HG03457 (cell line): ENCODE measurements around the gene CDKN1B.

Source experiments
- ATAC-seq: cut with Tn5 transposase; IDR thresholded peaks from one replicate; pipeline ENCODE4 v1.9.1; 2021; ENCODE audit warnings: moderate number of reproducible peaks; ENCODE audit not compliant: unreplicated experiment

The CDKN1B gene

DNA sequence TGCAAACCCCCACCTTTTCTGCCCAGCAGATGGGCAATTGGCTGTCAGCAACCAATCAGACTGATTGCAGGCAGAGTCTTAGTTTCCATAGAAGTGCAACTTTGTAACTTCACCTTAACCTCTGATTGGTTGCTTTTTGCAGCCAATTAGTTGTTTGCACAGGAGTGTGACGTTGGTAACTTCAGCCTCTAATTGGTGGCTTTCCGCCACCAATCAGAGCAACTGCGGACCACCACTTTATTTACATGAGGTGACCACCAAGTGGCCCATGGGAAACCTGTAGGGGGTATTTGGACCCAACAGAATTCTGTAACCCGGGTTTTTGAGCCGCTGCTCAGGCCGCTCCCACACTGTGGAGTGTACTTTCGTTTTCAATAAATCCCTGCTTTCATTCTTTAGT lies 32.3 kb downstream of the CDKN1B start:
- ATAC-seq: no peak

DNA sequence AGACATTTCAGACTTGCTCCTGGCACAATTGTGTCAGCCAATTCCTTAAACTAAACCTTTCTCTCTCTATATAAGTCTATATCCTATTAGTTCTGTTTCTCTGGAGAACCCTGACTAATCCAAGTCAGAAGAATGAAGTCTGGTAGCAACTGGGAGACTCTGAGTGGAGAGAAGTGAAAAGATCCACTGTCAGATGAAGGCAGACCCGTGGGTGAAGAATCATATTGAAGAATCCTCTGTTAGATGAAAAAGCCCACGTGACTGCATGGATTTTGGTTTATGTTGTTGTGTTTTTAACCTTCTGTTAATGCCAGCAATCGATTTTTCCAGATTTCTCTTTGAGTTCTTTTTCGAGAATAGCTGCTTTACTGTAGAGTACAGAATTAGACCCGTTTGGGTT lies 38.8 kb downstream of the CDKN1B start:
- ATAC-seq: no peak

DNA sequence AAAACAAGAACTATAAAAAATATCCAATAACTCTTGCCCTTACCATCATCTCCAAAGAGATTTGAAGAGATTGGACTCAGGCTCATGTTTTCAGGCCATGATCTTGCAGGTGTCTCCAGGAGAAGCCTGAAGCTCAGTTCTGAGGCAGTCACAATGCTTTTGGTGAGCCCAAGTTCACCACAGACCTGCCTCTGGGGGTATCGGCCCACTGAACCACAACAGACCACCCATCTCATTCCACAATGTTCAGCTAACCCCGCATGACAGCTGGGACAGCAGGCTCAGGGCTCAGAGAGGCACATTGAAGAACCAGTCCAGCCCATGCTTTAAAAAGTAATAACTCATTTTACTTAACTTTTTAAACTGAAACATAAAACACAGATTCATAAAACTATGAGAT lies 40.0 kb downstream of the CDKN1B start:
- ATAC-seq: no peak

DNA sequence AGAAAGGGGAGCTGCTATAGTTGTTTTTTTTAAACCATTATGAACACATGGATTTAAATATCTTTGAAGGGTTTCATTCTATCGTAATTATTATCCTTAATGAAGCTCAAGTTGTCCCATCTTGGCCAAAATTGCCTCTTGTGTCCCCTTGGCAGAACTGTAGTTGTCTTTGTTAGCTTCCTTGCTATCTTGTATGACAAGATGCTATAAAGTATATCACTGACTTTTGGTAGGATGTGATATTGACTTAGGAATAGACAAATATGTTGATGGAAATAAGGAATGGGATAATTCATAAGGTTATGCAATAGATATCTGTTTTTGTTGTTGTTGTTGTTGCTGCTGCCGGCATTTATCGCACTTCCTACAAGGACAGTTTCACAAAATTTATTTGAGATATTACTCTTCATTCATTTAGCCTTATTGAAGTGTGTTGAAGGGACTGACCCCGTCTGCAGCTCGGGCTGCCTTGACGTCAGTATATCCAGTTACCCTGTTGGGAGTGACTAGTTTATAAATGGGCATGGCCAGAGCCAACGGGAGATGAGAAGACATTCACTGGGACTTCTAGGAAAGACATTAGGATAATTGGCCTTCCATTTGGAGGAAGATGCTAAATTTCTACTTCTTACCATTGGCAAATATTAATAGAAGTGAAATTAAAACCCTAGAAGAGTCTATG lies 42.2 kb downstream of the CDKN1B start:
- ATAC-seq: no peak

DNA sequence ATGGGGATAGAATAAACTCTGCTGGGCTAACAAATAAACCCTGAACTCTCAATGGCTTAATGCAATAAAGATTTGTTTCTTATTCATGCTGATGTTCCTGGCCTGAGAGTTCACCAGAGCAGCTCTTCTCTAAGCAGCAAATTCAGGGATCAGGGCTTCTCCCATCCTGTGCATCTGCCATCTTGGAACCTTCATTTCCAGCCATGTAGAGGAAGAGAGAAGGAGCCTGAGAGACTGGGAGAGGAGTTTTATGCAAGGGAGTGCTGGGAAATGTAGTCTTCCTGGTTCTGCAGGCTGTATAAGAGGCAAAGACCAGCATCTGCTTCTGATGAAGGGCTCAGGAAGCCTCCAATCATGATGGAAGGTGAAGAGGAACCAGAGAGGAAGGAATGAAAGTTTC lies 47.7 kb downstream of the CDKN1B start:
- ATAC-seq: no peak

DNA sequence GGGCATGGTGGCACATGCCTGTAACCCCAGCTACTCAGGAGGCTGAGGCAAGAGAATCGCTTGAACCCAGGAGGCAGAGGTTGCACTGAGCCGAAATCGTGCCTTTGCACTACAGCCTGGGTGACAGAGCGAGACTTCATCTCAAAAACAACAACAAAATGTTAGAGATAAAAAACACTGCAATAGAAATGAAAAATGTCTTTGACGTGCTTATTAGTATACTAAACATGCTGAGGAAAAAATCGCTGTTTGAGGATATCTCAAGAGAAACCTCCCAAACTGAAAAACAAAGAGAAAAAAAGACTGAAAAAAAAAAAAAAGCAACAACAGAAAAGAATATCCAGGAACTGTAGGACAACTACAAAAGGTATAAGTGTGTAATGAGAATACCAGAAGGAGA lies 53.1 kb downstream of the CDKN1B start:
- ATAC-seq: no peak
